BJ (cell line): ENCODE measurements around the gene C20orf202. TPM values are rescaled to one million over a fixed set of nuclear protein-coding genes. Genes with fewer than 3 reads are reported as not detected.

Experiments
- CTCF ChIA-PET: fragments of 350-600 bp; formaldehyde crosslinking; extraction: SDS; loops from one replicate; lab custom pipeline; 2021; ENCODE audit warnings: antibody characterized with exemption, inconsistent platforms; lab: Yijun Ruan, JAX
- POLR2A ChIA-PET: fragments of 300-600 bp; sonication (Branson Sonifier 250); formaldehyde crosslinking; extraction: SDS; loops from one replicate; lab custom pipeline; 2021; ENCODE audit warnings: antibody characterized with exemption; lab: Charles Lee
- DNase-seq: peaks from one replicate; pipeline ENCODE4 v3.0.0-alpha.2; 2011; ENCODE audit warnings: low read depth
- H3K27me3 ChIP-seq: 2 replicates; pipeline ENCODE4 v1.6.0; 2011; ENCODE audit warnings: low read length; ENCODE audit not compliant: control insufficient read depth, insufficient read depth
- H3K36me3 ChIP-seq: 2 replicates; pipeline ENCODE4 v1.5.1; 2011; ENCODE audit warnings: low read length; ENCODE audit not compliant: control insufficient read depth, insufficient read depth
- H3K4me3 ChIP-seq: 2 replicates; pipeline ENCODE4 v1.5.1; 2011; ENCODE audit warnings: low read depth, mild to moderate bottlenecking, control low read depth, low read length
- polyA minus RNA-seq: library from RNA; depleted of rRNA, polyadenylated mRNA; stranded (reverse); fragments of >200 nt; gene quantifications from 2 replicates; pipeline ENCODE4 v1.2.3, GENCODE V29; 2011; rRNA and poly(A)+ RNA removed
- polyA plus RNA-seq: library from polyadenylated mRNA; depleted of rRNA; stranded (reverse); fragments of >200 nt; gene quantifications from 2 replicates; pipeline ENCODE4 v1.2.3, GENCODE V29; 2011; rRNA removed
- TF ChIP-seq, protein P1 (sequence below): IDR thresholded peaks from 2 replicates; pipeline ENCODE4 v1.5.1; 2011; ENCODE audit warnings: low read depth, mild to moderate bottlenecking, control low read depth, inconsistent platforms, low read length, moderate library complexity; ENCODE audit not compliant: insufficient read depth

The C20orf202 gene
- not detected in 2 replicates for polyA plus RNA-seq
- polyA minus RNA-seq = not detected in 2 replicates

DNA sequence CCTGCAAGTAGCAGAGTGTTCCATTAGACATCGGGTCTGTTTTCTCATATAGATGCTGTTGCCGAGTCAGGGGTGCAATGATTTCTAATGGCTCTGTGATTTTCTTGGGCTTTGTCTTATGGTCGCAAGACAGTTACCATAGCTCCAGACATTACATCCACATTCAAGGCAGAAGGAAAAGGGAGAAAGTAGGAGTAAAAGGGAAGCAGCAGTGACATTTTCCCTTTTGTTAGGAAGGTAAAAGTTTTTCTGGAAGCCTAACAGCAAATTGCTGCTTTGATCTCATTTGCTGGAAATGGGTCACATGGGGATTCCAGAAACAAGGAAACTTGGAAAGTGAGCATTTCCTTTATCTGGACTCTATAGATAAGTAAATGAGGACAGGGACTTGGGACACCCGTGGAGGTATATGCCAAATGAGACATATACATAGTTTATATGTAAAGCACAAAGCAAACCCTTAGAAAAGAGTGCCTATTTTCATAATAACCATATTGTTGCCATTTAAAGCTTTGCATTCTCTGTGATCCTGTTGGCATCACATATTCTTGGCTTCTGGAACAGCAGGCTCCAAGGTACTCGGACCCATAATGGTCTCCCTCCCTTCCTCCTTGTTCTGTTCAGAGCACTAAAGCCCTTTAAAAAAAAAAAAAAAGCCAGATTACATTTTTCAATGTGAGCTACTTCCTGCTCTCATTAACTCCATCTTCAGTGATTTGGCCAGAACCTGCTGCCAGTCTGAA, at the start of gene C20orf202:
Gene C20orf202, plus strand, starts transcription at position 693 of the 743 bp plus-strand sequence. CDS start 132 bp downstream, outside the sequence.
- TF ChIP-seq, protein P1, sequence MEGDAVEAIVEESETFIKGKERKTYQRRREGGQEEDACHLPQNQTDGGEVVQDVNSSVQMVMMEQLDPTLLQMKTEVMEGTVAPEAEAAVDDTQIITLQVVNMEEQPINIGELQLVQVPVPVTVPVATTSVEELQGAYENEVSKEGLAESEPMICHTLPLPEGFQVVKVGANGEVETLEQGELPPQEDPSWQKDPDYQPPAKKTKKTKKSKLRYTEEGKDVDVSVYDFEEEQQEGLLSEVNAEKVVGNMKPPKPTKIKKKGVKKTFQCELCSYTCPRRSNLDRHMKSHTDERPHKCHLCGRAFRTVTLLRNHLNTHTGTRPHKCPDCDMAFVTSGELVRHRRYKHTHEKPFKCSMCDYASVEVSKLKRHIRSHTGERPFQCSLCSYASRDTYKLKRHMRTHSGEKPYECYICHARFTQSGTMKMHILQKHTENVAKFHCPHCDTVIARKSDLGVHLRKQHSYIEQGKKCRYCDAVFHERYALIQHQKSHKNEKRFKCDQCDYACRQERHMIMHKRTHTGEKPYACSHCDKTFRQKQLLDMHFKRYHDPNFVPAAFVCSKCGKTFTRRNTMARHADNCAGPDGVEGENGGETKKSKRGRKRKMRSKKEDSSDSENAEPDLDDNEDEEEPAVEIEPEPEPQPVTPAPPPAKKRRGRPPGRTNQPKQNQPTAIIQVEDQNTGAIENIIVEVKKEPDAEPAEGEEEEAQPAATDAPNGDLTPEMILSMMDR = no peak
- POLR2A ChIA-PET = interaction anchor here (0.6 kb wide), 1 partner anchor 31 kb away, joined by 3 read pairs; no protein-coding TSS in a partner anchor
- H3K4me3 ChIP-seq = no peak within 1 kb of the TSS
- peaks cover 18% of the 10 kb centered on the region for H3K27me3 ChIP-seq
- CTCF ChIA-PET = interaction anchor here (0.7 to 1.2 kb wide), 3 partner anchors 8 to 21 kb away, joined by 3 read pairs; no protein-coding TSS in a partner anchor
- no peaks in the 10 kb centered on the region for H3K36me3 ChIP-seq
- no peak for DNase-seq

DNA sequence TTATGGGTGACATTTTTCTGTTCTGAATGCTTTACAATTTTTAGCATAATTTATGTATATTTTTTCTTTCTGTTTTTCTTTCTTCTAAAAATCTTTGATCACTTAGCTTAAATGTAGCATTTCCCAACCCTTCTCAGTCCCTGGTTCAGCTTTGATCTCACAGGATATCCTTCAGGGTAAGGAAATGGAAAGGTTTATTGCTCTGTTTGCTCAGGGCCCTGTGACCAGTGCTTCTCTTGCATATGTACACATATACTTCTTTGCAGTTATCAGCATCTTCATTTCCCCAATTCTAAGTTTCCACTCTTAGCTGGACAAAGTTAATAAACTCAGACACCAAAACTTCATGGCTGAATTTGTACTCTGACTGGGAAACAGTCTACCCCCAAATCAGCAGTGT, 49.0 kb upstream of the C20orf202 start:
- TF ChIP-seq, protein P1 = no peak
- no peak for DNase-seq
- H3K4me3 ChIP-seq = no peak overlapping the region
- ChIA-PET CTCF (no interaction called here), POLR2A (no interaction called here)
- H3K27me3 ChIP-seq = no peaks in the 10 kb centered on the region
- H3K36me3 ChIP-seq = peaks cover 6% of the 10 kb centered on the region; the same call in 1 of the 2 replicates

- Histone ChIP-seq H3K36me3 (peaks cover 6% of the 10 kb centered on the region; the same call in 1 of the 2 replicates), H3K27me3 (no peaks in the 10 kb centered on the region), H3K4me3 (no peak overlapping the region)
- ChIA-PET POLR2A (no interaction called here), CTCF (no interaction called here)
- DNase-seq = no peak
- TF ChIP-seq, protein P1 = no peak
Measured at GRCh38 chr20:1154691-1155090, 48.6 kb upstream of the C20orf202 start.

DNA sequence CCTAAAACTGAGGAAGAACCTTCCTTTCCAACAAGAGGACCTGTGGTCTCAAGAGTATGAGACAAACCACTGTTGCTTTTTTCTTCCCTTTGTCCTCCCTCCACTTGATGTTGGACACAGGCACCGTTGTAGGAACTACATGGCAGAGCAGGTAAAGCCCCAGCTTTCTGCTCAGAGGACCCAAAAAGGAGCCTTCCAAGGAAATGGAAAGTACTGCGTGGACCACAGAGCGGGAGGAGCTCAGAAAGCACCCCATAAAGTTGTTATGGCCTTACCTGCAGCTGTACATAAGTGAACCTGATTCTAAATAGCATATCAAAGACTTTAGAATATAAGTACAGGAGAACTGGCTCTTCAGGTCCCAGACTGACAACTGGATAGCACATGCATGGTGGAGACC, 47.9 kb upstream of the C20orf202 start:
- no peak for DNase-seq
- H3K36me3 ChIP-seq = peaks cover 6% of the 10 kb centered on the region; the same call in 1 of the 2 replicates
- H3K4me3 ChIP-seq = no peak overlapping the region
- TF ChIP-seq, protein P1 = no peak
- no peaks in the 10 kb centered on the region for H3K27me3 ChIP-seq
- CTCF ChIA-PET = no interaction called here
- POLR2A ChIA-PET = no interaction called here

DNA sequence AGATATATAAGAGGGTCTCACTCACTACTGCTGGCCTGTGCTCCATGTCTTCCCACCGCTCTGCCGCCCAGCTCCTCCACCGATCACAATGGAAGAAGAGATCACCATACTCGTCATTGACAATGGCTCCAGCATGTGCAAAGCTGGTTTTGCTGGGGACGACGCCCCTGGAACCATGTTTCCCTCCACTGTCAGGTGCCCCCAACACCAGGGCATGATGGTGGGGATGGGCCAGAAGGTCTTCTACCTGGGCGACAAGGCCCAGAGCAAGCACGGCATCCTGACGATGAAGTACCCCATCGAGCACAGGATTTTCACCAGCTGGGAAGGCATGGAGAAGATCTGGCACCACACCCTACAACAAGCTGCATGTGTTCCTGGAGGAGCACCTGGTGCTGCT, 42.8 kb upstream of the C20orf202 start:
- no peak overlapping the region for H3K4me3 ChIP-seq
- ChIA-PET POLR2A (no interaction called here), CTCF (interaction anchor here (1.5 kb wide), 1 partner anchor 9 kb away, joined by 5 read pairs; no protein-coding TSS in a partner anchor)
- H3K36me3 ChIP-seq = peaks cover 21% of the 10 kb centered on the region
- DNase-seq = no peak
- H3K27me3 ChIP-seq = no peaks in the 10 kb centered on the region
- TF ChIP-seq, protein P1 = no peak
